ENCODE results near the gene SDHB. TPM values are rescaled to one million over a fixed set of nuclear protein-coding genes. Genes with fewer than 3 reads are reported as not detected.

The SDHB gene
- polyA plus RNA-seq, 1 donor (not counting 4 experiments of a cell fraction or from before 2014, with no cell fraction given), result 228 TPM

DNA sequence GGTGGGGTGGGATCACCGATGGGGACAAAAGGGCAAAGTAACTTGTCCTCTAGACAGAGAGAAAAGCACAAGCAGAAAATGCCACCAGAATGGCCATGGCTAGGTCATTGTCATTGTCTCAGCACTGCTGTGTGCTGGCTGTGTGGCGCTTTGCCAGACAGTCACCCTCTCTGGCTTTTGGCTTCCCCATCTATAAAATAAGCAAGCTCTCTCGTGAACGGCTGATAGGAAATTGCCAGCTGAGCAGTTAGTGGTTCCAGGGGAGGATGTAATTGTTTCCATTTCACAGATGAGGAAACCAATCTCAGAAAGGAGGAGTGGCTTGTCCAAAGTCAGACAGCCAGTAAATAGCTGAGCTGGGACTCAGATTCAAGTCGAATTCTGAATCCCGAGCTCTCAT, 32.9 kb upstream of the SDHB start:
- H3K27ac ChIP-seq (ENCODE audit: control insufficient read depth, insufficient read depth, low read length), result no peak overlapping the region
- H3K9me1 ChIP-seq (ENCODE audit: control insufficient read depth, extremely low read depth, insufficient read depth, low read length), result no peaks in the 10 kb centered on the region
- no peaks in the 10 kb centered on the region for H3K79me2 ChIP-seq (ENCODE audit: control insufficient read depth, insufficient read depth, low read length)
- TF ChIP-seq, protein P1, sequence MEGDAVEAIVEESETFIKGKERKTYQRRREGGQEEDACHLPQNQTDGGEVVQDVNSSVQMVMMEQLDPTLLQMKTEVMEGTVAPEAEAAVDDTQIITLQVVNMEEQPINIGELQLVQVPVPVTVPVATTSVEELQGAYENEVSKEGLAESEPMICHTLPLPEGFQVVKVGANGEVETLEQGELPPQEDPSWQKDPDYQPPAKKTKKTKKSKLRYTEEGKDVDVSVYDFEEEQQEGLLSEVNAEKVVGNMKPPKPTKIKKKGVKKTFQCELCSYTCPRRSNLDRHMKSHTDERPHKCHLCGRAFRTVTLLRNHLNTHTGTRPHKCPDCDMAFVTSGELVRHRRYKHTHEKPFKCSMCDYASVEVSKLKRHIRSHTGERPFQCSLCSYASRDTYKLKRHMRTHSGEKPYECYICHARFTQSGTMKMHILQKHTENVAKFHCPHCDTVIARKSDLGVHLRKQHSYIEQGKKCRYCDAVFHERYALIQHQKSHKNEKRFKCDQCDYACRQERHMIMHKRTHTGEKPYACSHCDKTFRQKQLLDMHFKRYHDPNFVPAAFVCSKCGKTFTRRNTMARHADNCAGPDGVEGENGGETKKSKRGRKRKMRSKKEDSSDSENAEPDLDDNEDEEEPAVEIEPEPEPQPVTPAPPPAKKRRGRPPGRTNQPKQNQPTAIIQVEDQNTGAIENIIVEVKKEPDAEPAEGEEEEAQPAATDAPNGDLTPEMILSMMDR (optimal IDR thresholded peaks at IDR 0.05 in 1 of 3, IDR thresholded peaks at IDR 0.05 in 1 of 3, conservative IDR thresholded peaks at IDR 0.05 in 1 of 3; ENCODE audit: extremely low read depth in 1 of 3, insufficient read depth in 2 of 3, low read length in 3 of 3), result no peak
- TF ChIP-seq EZH2 (IDR thresholded peaks at IDR 0.05; ENCODE audit: low read length), result no peak
- dilution Hi-C loops (cut with MboI; ENCODE audit: extremely low pct_ligation_motif_present, low sequenced_read_pairs), result no loop called here
- no peak overlapping the region for H3K4me2 ChIP-seq (ENCODE audit: control insufficient read depth, extremely low read depth, insufficient read depth, low read depth, low read length)
- no peaks in the 10 kb centered on the region for H3K4me1 ChIP-seq (ENCODE audit: control insufficient read depth, extremely low read depth, insufficient read depth, low read length)
- DNase-seq (ENCODE audit: low read depth, low spot score) (no peak), FAIRE-seq (no peak)
- H3K36me3 ChIP-seq (ENCODE audit: control insufficient read depth in 2 of 2, extremely low read depth in 1 of 2, insufficient read depth in 2 of 2, low read length in 2 of 2), result no peaks in the 10 kb centered on the region
- H2AFZ ChIP-seq (ENCODE audit: control insufficient read depth, low read length), result no peak overlapping the region
- no peaks in the 10 kb centered on the region for H4K20me1 ChIP-seq (ENCODE audit: control insufficient read depth, extremely low read depth, insufficient read depth, low read length)
- no peaks in the 10 kb centered on the region for H3K9me3 ChIP-seq (ENCODE audit: control insufficient read depth, low read depth, low read length)
- peaks cover 7% of the 10 kb centered on the region for H3K27me3 ChIP-seq (ENCODE audit: control insufficient read depth, extremely low read depth, insufficient read depth, low read length)
- H3K4me3 ChIP-seq (ENCODE audit: control insufficient read depth in 2 of 3, extremely low read depth in 1 of 3, insufficient read depth in 2 of 3, low read depth in 1 of 3, low read length in 3 of 3), result no peak overlapping the region
- no peak overlapping the region for H3K9ac ChIP-seq (ENCODE audit: control insufficient read depth, extremely low read depth, insufficient read depth, low read length)

DNA sequence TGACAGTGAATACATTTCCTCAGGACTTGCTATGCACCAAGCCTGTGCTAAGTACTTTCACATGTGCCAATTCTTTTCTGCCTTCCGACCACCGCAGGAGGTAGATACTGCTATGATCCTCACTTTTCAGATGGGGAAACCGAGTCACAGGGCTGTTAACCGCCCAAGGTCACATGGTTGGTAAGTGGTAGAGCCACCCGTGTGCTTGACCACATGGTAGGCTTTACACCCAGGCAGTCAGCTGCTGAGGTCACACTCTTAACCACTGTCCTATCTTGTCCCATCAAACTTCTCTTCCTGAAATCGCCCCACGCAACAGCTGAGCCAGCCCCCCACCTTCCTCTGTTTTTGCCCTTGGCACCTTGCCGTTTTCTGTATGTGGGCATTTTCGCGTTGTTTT, 31.0 kb upstream of the SDHB start:
- no peak overlapping the region for H3K4me3 ChIP-seq (ENCODE audit: control insufficient read depth in 2 of 3, extremely low read depth in 1 of 3, insufficient read depth in 2 of 3, low read depth in 1 of 3, low read length in 3 of 3)
- H3K27me3 ChIP-seq (ENCODE audit: control insufficient read depth, extremely low read depth, insufficient read depth, low read length), result peaks cover 4% of the 10 kb centered on the region
- no peak overlapping the region for H3K9ac ChIP-seq (ENCODE audit: control insufficient read depth, extremely low read depth, insufficient read depth, low read length)
- no peaks in the 10 kb centered on the region for H3K36me3 ChIP-seq (ENCODE audit: control insufficient read depth in 2 of 2, extremely low read depth in 1 of 2, insufficient read depth in 2 of 2, low read length in 2 of 2)
- H3K79me2 ChIP-seq (ENCODE audit: control insufficient read depth, insufficient read depth, low read length), result no peaks in the 10 kb centered on the region
- DNase-seq (ENCODE audit: low read depth, low spot score), result no peak
- H3K4me2 ChIP-seq (ENCODE audit: control insufficient read depth, extremely low read depth, insufficient read depth, low read depth, low read length), result no peak overlapping the region
- no peak overlapping the region for H3K27ac ChIP-seq (ENCODE audit: control insufficient read depth, insufficient read depth, low read length)
- TF ChIP-seq, protein P1 (optimal IDR thresholded peaks at IDR 0.05 in 1 of 3, IDR thresholded peaks at IDR 0.05 in 1 of 3, conservative IDR thresholded peaks at IDR 0.05 in 1 of 3; ENCODE audit: extremely low read depth in 1 of 3, insufficient read depth in 2 of 3, low read length in 3 of 3), result no peak
- TF ChIP-seq EZH2 (IDR thresholded peaks at IDR 0.05; ENCODE audit: low read length), result no peak
- no peaks in the 10 kb centered on the region for H3K4me1 ChIP-seq (ENCODE audit: control insufficient read depth, extremely low read depth, insufficient read depth, low read length)
- H3K9me3 ChIP-seq (ENCODE audit: control insufficient read depth, low read depth, low read length), result no peaks in the 10 kb centered on the region
- no peaks in the 10 kb centered on the region for H4K20me1 ChIP-seq (ENCODE audit: control insufficient read depth, extremely low read depth, insufficient read depth, low read length)
- H2AFZ ChIP-seq (ENCODE audit: control insufficient read depth, low read length), result no peak overlapping the region
- dilution Hi-C loops (cut with MboI; ENCODE audit: extremely low pct_ligation_motif_present, low sequenced_read_pairs), result no loop called here
- H3K9me1 ChIP-seq (ENCODE audit: control insufficient read depth, extremely low read depth, insufficient read depth, low read length), result no peaks in the 10 kb centered on the region
- no peak for FAIRE-seq

Data from keratinocyte (primary cell).